Pancreas (tissue), 10 donors: ENCODE measurements around the gene EEF2. TPM values are rescaled to one million over a fixed set of nuclear protein-coding genes. Genes with fewer than 3 reads are reported as not detected.
"Not testable (repeated sequence)": the region's sequence is repeated elsewhere in the genome, so short reads cannot be mapped to it uniquely, and the experiment has no call there.

Source experiments
- ATAC-seq, 4 donors: fragments of 200-7000 bp; cut with Tn5 transposase; one replicate each; pipeline versions ENCODE4 v1.8.0 to v1.9.1; 2020; ENCODE audit warnings: mild to moderate bottlenecking in 4 of 4, moderate library complexity in 4 of 4
- DNase-seq, 6 donors: peaks; one replicate each; pipeline ENCODE4 v3.0.0-alpha.2; 2020
- FAIRE-seq: peaks from 2 replicates; lab custom pipeline; 2012; peaks lifted over from hg19 to GRCh38; lab: Jason Lieb, UNC
- H3K27ac ChIP-seq, 4 donors: fragments of 200-600 bp; sonication (generic); 1 replicate in 3 of 4; 2 replicates in 1 of 4; pipeline versions ENCODE4 v1.5.0 to v1.8.0; 2020
- H3K27me3 ChIP-seq, 4 donors: fragments of 200-600 bp; one replicate each; pipeline ENCODE4 v1.8.0; 2021
- H3K36me3 ChIP-seq, 3 donors: fragments of 200-600 bp; sonication (generic) in 1 of 3; one replicate each; pipeline versions ENCODE4 v1.5.0 to v1.8.0; 2020 to 2021
- H3K4me1 ChIP-seq, 3 donors: fragments of 200-600 bp; one replicate each; pipeline ENCODE4 v1.8.0; 2021
- H3K4me3 ChIP-seq, 4 donors: fragments of 200-600 bp; sonication (generic) in 2 of 4; one replicate each; pipeline versions ENCODE4 v1.5.0 to v1.8.0; 2020 to 2021
- H3K9me3 ChIP-seq, 4 donors: fragments of 200-600 bp; one replicate each; pipeline ENCODE4 v1.8.0; 2021
- WGBS, 2 donors: extraction: QIAGEN DNeasy Blood & Tissue Kit; methylation state at CpG; one replicate each; pipeline ENCODE4 v1.1.7; 2013; 5-methylcytosine and 5-hydroxymethylcytosine counted together
- intact Hi-C, 3 donors: fragments of 100-400 bp; cut with DNase I; formaldehyde crosslinking; loops; one replicate each; pipeline versions ENCODE4 v1.11.1 to v1.14.2; 2022
- polyA plus RNA-seq, 2 donors: library from polyadenylated mRNA; stranded (reverse); fragments of 200-250 nt; gene quantifications; one replicate each; pipeline ENCODE4 v1.2.3, GENCODE V29; 2013
- total RNA-seq, 6 donors: library from RNA; stranded (reverse); fragmentation: NEBNext Ultra II Directional in 4 of 6; extraction: Animal tissue kit (Norgen Biotek cat#: 25700) in 4 of 6; gene quantifications; one replicate each; pipeline versions ENCODE4 v1.2.1 to v1.2.4, GENCODE V29; 2021 to 2023
- TF ChIP-seq, protein P1 (sequence below), 4 donors: fragments of 200-600 bp; sonication (generic) in 3 of 4; IDR thresholded peaks; one replicate each; pipeline versions ENCODE4 v1.5.0 to v1.8.0; 2021; ENCODE audit warnings: antibody characterized with exemption in 4 of 4
- donor health status: healthy with polysubstance abuse.
- donor health status: DM: no; HTN: no; CAD: no; lungs with moderate emphysema.
- donor health status: DM: no; HTN: no; CAD: no.
- donor health status: control.
- donor health status: control.
- donor health status: Bipolar disorder and iron deficiency.
- donor health status: DM: yes; HTN: yes; CAD: no.
- donor health status: DM: no; HTN: no; CAD: no.
- donor health status: DM: no; HTN: no; CAD: no.
- donor health status: DM: yes; HTN: yes; CAD: no.

EEF2 gene
- total and polyA plus RNA-seq, 8 donors: 545 to 4,238 (median 2,452) TPM

DNA sequence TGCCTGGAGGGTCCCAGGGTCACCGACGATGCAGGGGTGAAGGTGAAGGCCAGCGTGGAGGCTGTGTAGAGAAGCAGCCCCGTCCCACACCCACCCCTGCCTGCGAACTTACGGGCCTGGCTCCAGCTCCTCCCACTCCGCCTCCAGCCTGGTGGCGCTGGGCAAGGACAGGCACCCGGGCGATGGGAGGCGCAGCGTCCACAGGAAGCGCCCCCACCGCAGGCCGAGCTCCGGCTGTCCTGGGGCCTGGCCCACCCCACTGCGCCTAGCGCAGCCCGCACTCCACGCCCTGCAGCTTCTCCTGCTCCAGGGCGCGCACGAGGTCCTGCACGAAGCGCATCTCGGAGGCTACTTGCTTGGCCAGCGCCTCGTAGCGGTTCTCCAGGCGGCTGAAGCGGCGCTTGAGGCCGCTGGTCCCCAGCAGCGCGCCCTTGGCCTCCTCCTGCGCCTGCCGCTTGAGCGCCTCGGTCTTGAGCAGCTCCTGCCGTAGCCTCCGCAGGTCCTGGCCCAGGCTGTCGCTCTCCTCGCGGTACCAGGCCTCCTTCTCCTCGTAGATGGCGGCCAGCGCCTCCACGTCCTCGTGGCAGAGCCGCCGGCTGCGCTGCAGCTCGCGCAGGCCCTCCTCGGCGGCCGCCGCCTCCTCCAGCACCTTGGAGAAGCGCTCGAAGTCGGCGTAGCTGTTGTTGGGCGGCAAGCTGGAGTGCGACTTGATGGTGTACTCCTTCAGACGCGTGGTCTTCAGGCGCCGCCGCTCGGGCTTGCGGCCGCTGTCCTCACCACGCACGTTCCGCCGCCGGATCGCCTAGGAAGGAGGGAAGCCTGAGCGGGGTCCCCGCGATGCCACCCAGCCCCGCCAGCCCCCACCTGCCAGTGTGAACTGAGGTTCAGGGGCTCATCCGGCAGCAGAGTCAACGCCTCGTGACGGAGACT lies 26.2 kb downstream of the EEF2 start:
- DNase-seq (peak in 2 of 6 donors; percentile 25 to 75), FAIRE-seq (no peak), ATAC-seq (peak in 1 of 4 donors; percentile 5)
- H3K27ac ChIP-seq: no peak overlapping the region
- intact Hi-C loops: no loop called here
- 97% methylated on average over 86 of the region's 86 CpGs for WGBS, 2 donors
- TF ChIP-seq, protein P1, sequence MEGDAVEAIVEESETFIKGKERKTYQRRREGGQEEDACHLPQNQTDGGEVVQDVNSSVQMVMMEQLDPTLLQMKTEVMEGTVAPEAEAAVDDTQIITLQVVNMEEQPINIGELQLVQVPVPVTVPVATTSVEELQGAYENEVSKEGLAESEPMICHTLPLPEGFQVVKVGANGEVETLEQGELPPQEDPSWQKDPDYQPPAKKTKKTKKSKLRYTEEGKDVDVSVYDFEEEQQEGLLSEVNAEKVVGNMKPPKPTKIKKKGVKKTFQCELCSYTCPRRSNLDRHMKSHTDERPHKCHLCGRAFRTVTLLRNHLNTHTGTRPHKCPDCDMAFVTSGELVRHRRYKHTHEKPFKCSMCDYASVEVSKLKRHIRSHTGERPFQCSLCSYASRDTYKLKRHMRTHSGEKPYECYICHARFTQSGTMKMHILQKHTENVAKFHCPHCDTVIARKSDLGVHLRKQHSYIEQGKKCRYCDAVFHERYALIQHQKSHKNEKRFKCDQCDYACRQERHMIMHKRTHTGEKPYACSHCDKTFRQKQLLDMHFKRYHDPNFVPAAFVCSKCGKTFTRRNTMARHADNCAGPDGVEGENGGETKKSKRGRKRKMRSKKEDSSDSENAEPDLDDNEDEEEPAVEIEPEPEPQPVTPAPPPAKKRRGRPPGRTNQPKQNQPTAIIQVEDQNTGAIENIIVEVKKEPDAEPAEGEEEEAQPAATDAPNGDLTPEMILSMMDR (IDR thresholded peaks at IDR 0.05): no peak
- H3K27me3 ChIP-seq: no peaks in the 10 kb centered on the region
- no peak overlapping the region for H3K4me3 ChIP-seq
- H3K9me3 ChIP-seq: no peaks in the 10 kb centered on the region
- H3K4me1 ChIP-seq: no peaks in the 10 kb centered on the region
- H3K36me3 ChIP-seq: peaks cover 7 to 66% (median 29%) of the 10 kb centered on the region in 3 donors

DNA sequence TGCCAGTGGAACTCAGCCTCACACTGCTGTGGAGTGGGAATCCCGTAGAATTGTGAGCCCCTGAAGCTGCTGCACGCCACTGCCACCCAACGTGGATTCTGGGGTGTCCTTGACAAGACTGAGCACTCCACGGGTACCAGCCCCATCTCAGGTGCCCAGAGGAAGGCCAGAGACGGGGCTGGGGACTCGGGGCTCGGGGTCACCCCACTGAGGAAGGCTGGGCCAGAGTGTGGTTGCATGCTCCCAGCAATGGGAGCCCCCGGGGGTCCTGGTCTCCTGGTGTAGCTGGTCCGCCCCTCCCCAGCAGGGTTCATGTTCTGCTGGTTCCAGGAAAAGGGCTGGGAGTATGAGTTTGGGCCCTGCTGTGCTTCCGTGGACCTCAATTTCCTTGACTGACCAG lies 29.6 kb downstream of the EEF2 start:
- no peak for FAIRE-seq
- H3K9me3 ChIP-seq: no peaks in the 10 kb centered on the region
- H3K36me3 ChIP-seq: peaks cover 7 to 32% (median 10%) of the 10 kb centered on the region in 3 donors
- H3K4me3 ChIP-seq: no peak overlapping the region
- intact Hi-C loops: no loop called here
- no peaks in the 10 kb centered on the region for H3K27me3 ChIP-seq
- 86 to 87% methylated on average over 10 of the region's 10 CpGs for WGBS, 2 donors
- no peak for ATAC-seq
- no peaks in the 10 kb centered on the region for H3K4me1 ChIP-seq
- peak in 2 of 6 donors; percentile 28 to 57 for DNase-seq
- H3K27ac ChIP-seq: no peak overlapping the region
- TF ChIP-seq, protein P1 (IDR thresholded peaks at IDR 0.05): no peak

DNA sequence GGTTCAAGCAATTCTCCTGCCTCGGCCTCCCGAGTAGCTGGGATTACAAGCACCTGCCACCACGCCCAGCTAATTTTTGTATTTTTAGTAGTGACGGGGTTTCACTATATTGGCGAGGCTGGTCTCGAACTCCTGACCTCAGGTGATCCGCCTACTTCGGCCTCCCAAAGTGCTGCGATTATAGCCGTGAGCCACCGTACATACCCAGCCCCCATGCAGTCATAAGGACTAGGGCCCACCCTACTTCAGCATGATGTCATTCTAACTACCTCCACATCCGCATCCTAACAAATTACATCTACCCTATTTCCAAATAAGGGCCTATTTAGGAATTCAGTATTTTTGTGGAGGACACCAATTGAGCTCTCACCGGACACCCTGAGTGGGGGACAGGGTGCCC lies 30.0 kb downstream of the EEF2 start:
- DNase-seq, ATAC-seq, intact Hi-C loops, H3K4me1 ChIP-seq, H3K27ac ChIP-seq, H3K27me3 ChIP-seq, H3K9me3 ChIP-seq, H3K4me3 ChIP-seq, FAIRE-seq: not testable (repeated sequence)
- peaks cover 7 to 28% (median 10%) of the 10 kb centered on the region in 3 donors for H3K36me3 ChIP-seq
- 87 to 88% methylated on average over 13 of the region's 13 CpGs for WGBS, 2 donors

DNA sequence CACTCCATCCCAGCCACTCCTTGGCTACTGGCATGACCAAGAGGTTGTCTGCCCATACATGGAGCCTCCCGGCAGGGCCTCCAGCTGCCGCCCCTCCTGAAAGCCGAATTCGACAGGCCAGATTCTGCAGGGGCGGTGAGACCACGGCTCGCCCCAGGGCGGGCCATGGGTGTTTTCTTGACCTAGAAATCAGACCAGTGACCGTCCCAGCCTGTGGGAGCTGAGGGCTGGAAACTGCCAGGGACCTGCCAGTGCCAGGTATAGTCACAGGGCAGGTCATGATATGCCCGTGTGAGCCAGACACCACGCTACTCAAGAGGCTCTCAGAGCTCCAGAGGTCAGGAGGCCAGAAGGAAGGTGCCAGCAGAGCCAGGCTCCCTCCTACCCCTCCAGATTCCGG lies 31.2 kb downstream of the EEF2 start:
- H3K27ac ChIP-seq: no peak overlapping the region
- peak in 2 of 6 donors; percentile 26 to 60 for DNase-seq
- intact Hi-C loops: no loop called here
- no peak overlapping the region for H3K4me3 ChIP-seq
- no peak for ATAC-seq
- H3K4me1 ChIP-seq: peaks cover 0 to 3% (median 0%) of the 10 kb centered on the region in 3 donors
- 87 to 92% methylated on average over 12 of the region's 12 CpGs for WGBS, 2 donors
- H3K36me3 ChIP-seq: peaks cover 5 to 16% (median 6%) of the 10 kb centered on the region in 3 donors
- H3K9me3 ChIP-seq: no peaks in the 10 kb centered on the region
- no peak for FAIRE-seq
- H3K27me3 ChIP-seq: no peaks in the 10 kb centered on the region
- TF ChIP-seq, protein P1 (IDR thresholded peaks at IDR 0.05): no peak

DNA sequence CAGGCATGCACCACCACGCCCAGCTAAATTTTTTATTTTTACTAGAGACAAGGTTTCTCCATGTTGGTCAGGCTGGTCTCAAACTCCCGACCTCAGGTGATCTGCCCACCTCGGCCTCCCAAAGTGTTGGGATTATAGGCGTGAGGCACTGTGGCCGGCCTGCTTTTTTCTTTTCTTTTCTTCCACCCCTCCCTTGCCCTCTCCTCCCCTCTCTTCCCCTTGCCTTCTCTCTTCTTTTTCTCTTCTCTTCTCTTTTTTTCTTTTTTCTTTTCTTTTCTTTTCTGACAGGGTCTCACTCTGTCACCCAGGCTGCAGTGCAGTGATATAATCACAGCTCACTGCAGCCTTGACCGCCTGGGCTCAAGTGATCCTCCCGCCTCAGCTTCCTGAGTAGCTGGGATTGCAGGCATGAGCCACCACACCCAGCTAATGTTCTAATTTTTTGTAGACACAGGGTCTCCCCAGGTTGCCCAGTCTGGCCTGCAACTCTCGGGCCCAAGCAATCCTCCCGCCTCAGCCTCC lies 32.4 kb downstream of the EEF2 start:
- WGBS, 2 donors: 92 to 95% methylated on average over 9 of the region's 9 CpGs
- intact Hi-C loops: not testable (repeated sequence)

More for the DNA sequence above, 32.4 kb downstream of the EEF2 start:
- H3K27me3 ChIP-seq, H3K4me1 ChIP-seq, H3K36me3 ChIP-seq, H3K4me3 ChIP-seq, H3K27ac ChIP-seq, DNase-seq, H3K9me3 ChIP-seq, FAIRE-seq, ATAC-seq: not testable (repeated sequence)
